ENCODE results near the gene CD300LD.

- TF ChIP-seq CTCF (IDR thresholded peaks at IDR 0.05) (no peak), POLR2A (IDR thresholded peaks at IDR 0.05) (no peak)
Observed at GRCh38 chr17:74547736-74548135, 44.3 kb downstream of the CD300LD start.

Data from Peyer's patch (tissue), 4 donors.